Hypothalamus (tissue), 51 donors: Measurements from ENCODE around the gene SLC17A2.
"Not testable (repeated sequence)": the region's sequence is repeated elsewhere in the genome, so short reads cannot be mapped to it uniquely, and the experiment has no call there.

ENCODE experiments used
- DNase-seq, 51 donors: peaks; one replicate each; lab custom pipeline; 2025; lab: John Stamatoyannopoulos, UW

SLC17A2 gene

DNA sequence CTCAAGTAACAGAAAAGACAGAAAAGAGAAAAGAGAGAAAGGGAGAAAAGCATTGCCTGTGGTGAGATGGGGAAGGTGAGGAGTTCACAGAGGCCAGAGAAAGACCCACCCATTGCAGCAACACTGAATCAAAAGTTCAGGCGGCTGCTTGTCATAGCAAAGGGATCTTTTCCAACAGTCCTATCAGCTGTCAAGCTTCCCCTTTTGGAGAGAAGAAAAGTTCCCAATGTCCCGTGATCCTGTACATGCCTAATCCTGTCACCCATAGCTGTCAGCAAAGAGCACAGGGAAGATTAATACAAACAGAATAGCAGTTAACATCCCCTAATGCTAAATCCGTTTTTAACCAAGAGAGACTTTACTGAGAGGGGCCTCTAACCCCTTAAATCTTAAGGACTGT is 23.2 kb upstream of the SLC17A2 start:
- no peak for DNase-seq

DNA sequence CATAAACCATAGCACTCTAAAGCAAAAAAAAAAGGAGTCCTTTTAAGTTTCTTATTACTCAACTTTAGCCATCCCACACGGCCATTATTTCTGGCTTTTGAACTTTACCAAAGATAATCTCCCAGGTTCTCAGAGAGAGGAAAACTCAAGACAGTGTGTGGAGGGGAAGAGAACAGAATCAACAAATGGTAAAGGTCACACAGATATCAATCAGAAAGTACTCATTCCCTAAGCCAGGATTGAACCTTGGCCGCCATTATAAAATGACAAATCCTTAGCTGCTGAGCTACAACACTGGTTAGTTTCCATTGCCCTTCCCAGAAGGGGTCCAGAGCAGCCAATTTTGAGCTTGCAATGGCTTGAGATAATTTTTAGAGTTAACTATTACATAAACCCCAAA is 22.0 kb upstream of the SLC17A2 start:
- DNase-seq: no peak

DNA sequence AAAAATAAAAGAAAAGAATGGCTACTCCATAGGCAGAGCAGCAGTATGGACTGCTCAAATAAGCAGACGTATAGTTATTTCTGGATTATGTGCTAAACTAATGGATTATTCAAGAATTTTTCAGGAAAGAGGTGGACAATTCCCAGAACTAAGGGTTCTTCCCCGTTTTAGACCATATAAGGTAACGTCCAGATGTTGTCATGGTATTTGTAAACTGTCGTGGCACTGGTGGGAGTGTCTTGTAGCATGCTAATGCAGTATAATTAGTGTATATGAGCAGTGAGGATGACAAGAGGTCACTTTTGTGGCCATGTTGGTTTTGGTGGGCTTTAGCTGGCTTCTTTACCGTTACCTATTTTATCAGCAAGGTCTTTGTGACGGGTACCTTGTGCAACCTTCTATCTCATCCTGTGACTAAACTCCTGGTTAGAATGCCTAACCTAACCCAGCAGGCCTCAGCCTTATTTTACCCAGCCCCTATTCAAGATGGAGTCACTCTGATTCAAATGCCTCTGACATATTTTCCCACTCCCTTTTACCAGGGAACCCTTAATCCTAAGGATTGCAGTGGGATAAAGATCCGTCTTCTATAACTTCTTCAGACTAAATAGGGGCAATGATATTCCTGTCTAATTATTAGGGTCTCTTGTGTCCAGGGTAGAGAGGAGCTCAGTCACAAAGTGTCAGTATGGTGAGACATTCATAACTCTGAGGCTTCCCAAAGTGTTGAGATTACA is 21.0 kb upstream of the SLC17A2 start:
- DNase-seq: no peak

DNA sequence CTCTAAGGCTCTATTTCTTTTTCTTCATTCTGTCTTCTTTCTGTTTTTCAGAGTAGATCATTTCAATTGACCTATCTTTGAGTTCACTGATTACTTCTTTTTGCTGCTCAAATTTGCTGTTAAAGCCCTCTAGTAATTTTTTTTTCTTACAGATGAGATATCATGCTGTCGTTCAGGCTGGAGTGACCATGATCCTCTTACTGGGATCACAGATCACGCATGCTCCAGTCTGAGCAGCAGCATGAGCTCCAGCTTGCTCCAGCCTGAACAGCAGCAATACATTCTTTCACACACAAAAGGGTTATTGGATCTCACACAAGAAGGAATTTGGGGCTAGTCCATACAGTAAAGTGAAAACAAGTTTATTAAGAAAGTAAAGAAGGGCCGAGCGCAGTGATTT is 19.8 kb upstream of the SLC17A2 start:
- no peak for DNase-seq

DNA sequence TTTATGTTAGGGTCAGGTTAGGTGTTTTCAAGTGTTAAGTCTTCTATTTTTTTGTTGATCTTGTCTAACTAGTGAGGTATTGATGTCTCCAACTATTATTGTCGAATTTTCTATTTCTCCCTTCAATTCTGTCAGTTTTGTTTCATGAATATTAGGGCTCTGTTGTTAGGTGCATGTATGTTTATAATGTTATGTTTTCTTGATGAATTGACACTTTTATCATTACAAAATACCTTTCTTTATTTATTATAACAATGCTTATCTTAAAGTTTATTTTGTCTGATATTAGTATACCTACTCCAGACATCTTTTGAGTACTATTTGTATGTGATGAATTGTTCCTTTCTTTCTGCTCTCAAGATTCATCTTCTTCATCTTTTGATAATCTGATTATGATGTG is 19.2 kb upstream of the SLC17A2 start:
- DNase-seq: no peak

DNA sequence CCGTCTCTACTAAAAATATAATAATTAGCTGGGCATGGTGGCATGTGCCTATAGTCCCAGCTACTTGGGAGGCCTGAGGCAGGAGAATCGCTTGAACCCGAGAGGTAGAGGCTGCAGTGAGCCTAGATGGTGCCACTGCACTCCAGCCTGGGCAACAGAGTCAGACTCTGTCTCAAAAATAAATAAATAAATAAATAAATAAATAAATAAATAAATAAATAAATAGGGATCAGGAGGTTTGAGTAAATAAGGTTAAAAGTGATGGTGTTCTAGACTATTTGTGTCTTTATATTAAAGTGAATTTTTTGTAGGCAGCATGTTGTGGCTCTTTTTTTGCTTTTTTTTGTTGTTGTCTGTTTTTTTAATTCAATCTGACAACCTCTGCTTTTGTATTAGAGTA is 17.0 kb upstream of the SLC17A2 start:
- not testable (repeated sequence) for DNase-seq

DNA sequence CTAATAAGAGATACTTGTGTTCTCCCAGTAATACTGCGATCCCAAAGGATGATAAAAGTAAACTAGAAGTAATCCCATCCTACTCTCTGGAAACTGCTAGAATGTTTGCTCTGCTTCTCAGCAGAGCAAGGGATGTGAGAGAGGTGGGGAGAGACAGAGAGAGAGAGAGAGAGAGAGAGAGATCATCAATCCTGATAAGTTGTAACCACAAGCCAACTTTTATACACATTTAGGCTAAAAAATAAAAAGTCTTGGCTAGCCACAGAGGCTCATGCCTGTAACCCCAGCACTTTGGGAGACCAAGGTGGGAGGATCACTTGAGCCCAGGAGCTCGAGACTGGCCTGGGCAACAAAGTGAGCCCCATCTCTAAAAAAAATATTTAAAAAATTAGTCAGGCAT is 16.1 kb upstream of the SLC17A2 start:
- no peak for DNase-seq

DNA sequence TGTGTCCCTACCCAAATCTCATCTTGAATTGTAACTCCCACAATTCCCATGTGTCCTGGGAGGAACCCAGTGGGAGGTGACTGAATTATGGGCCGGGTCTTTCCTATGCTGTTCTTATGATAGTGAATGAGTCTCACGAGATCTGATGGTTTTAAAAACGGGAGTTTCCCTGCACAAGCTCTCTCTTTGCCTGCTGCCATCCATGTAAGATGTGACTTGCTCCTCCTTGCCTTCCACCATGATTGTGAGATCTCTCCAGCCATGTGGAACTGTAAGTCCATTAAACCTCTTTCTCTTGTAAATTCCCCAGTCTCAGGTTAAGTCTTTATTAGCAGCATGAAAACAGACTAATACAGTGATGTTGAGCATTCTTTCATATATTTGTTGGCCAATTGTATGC is 15.2 kb upstream of the SLC17A2 start:
- DNase-seq: not testable (repeated sequence)

DNA sequence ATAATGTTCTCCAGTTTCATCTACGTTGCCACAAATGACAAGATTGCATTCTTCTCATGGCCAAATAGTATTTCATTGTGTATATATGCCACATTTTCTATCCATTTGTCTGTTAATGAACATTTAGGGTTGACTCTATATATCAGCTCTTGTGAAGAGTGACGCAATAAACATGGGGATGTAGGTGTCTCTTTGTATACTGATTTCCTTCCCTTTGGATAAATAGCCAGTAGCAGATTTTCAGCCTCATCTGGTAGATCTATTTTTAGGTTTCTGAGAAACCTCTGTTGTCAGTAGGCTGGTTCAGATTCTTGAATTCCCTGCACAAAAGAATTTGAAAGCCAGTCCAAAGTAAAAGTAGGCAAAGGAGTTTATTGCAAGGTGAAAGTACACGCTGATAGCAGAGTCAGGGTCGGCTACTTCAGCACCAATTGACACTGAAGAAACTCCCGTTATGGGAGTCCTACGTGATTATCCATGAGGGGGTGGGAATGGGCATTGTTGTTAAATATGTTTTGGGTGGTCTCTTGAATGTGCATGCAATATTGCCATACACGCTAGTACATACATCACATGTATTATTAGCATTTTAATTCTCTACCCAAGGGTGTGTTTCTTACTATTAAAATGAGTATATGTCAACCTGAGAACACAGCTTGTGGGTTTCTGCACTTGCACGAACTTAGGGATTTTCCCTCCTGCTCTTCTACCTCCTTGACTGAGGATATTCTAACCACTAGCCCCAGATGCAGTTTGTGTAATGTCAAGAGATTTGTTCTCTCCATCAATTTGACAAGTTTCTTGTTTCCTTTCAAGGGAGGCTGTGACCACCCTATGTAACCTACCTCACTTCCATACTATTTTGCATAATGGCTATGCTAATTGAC is 14.4 kb upstream of the SLC17A2 start:
- DNase-seq: no peak

DNA sequence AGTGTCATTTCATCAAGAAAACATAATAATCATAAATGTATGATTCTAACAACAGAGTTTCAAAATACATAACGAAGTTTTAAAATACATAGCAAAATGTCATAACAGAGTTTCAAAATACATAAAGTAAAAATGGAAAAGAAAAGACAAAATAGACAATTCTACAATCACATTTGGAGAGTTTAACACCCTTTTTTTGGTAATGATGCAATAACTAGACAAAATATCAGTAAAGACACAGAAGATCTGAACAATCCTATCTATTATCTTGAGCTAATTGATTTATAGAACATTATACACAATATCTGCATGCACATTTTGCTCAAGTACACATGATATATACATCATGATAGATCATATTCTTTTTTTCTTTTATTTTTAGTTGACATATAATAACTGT is 13.4 kb upstream of the SLC17A2 start:
- no peak for DNase-seq

DNA sequence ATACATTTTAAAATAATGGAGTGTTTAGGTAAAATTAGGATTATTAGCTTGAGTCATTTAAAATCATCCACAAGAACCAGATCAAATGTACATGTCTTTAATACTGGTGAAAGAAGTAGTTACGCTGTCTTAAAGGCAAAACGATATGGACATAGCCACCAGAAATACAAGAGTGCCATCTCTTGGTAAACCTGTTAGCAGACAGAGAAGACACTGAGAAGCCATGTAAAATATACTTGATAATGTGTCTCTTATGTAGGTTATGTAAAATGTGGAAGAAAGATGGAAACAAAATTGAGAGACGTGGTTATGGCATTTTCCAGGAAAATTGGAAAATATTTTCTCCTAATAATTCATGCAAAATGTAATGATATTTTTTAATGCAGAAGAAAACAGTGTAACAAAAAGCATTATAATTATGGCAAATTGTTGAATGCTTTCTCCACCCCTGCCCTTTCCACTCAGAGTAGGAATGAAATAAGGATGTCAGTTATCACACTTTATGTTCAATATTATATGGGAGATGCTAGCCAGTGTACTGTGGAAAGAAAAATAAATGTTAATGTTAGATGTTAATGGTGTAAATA is 12.2 kb upstream of the SLC17A2 start:
- no peak for DNase-seq

DNA sequence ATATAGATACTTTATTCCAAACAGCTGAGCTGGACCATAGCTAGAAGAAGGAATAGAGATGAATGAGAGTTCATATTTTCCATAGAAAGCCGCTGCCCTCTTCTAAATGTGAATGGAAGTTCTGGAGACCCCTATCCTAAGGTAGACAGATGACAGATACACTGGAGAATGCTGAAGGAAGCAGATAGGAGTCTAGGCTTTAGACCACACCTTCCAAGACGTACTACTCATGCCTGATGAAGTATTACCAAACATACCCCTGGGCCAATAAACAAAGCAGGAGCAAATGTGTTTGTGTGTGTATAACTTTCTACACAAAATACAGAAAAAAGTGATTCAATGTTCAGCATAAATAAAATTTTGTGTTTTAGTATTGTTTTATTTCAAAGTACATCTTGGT is 9.1 kb upstream of the SLC17A2 start:
- no peak for DNase-seq

DNA sequence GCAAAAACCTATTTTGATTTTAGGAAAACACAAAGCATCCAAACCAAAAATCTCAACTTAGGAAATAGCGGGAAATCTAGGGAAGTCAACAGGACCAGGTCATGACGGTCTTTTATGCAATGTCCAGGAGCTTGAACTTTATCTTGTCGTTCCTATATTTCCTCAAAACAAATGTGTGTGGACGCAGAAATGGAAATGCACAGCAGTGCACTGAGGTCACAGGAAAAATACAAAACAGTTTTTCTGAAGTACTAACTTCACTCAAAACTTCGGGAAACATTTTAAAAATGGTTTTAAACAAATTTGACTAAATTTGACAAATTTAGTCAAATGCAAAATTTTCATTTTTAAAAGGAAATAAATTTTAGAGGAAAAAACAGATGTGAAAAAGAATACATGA is 5.5 kb upstream of the SLC17A2 start:
- no peak for DNase-seq

DNA sequence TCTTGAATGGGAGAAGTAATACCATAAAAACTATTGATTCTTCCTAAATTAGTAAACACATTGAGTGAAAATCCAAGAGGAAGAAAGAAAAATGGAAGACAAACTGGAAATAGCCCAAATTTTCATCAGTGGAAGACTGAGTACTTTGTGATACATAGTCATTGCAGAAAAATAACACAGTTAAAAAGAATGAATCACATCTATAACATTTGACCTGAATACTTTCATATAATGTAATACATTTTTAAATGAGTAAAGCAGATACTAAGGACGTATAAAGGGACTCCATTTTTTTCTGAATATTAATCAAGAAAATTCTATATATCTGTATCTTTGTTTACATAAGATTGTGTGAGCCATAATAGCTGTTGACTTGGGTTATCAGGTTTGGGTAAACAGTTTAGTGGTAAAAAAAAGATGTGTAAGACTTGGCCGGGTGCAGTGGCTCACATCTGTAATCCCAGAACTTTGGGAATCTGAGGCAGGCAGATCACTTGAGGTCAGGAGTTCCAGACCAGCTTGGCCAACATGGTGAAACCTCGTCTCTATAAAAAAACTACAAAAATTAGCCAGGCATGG is 4.3 kb upstream of the SLC17A2 start:
- DNase-seq: no peak

DNA sequence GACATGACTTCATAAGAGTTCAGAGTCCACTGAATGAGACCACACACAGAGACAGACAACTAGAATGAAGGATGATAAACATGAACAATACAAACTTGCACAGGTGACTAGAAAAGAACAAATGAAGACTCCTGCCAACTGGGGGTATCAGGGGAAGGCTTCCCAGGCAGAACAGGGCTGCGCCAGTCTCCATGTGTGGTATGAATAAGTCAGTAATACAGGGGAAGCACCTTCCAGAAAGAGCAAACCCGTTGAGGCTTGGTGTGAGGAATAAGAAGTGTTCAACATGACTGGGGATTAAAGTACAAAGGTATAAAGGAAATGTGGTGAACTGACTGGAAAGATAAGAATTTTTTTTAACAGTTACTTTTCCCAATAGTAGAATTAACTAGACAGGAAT is 3.7 kb upstream of the SLC17A2 start:
- no peak for DNase-seq

DNA sequence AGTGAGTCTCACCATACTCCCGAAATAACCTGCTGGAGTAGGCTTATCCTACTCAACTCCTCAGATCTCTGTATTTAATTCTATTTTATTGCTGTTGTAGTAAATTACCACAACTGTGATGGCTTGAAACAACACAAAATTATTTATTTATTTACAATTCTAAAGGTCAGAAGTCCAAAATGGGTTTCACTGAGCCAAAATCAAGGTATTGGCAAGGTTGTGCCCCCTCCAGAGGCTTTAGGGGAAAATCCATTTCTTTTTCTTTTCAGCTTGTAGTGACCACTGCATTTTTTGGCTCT is 869 bp upstream of the SLC17A2 start:
- no peak for DNase-seq

DNA sequence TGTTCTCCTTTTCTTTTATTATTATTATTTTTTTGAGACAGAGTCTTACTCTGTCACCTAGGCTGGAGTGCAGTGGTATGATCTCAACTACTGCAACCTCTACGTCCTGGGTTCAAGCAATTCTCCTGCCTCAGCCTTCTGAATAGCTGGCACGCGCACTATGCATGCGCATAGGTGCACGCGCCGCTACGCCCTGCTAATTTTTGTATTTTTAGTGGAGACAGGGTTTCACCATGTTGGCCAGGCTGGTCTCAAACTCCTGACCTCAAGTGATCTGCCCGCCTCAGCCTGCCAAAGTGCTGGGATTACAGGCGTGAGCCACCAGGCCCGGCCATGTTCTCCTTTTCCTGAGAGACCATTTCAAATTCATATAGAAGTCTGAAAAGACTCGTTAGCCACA is 706 bp downstream of the SLC17A2 start:
- not testable (repeated sequence) for DNase-seq

DNA sequence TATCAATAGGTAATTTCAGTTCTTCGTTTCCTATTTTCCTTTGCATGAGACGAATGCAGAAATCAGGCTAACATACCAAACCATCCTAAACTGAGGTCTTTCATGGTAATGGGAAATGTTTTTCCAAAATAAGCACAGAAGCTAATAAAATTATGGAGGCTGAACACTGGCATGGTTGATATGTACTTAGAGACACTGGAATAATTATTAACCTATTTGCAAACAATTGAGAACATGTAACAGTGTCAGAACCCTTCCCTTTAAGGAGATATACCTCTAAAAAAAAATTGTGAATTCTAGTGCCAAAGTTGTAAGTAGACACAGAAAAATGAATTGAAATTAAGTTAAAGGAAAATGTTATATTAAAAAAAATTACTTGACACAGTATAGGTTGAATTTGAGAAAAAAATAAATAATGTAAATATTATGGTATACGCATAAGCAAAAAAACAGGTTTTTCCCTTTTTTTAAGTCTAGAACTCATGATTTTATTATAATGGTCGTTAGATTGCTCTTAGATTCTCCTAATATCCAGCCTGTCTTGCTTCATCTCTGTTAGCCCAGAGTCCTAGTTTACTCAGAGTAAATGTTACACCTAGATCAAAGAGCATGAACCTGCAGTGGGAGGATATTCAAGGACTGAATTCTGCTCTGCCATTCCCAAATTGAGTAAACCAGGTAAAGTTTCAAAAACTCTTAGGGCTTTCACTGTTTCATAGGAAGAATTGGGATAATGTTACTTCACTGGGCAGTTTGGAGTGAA is 1.7 kb downstream of the SLC17A2 start:
- no peak for DNase-seq

DNA sequence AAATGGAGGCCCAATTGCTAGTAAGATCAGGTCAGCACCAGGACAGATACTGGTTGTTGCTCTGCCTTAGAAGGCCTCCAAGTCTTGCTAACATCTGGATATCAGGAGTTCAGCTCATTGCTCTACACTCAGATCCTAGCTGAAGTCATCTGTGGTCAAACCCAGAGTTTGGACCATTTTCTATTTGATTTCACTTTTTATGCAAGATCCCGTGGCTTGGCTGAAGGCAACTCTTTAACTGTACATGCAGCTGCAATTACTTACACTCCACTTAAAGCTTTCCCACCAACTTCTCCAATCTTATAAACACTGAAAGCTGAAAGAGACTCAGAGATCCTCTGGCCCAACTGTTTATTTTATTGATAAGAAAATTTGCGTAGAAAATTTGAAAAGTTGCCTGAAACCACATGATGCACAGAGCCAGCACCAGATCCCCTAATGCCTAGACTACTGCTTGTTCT is 2.7 kb downstream of the SLC17A2 start:
- DNase-seq: no peak

DNA sequence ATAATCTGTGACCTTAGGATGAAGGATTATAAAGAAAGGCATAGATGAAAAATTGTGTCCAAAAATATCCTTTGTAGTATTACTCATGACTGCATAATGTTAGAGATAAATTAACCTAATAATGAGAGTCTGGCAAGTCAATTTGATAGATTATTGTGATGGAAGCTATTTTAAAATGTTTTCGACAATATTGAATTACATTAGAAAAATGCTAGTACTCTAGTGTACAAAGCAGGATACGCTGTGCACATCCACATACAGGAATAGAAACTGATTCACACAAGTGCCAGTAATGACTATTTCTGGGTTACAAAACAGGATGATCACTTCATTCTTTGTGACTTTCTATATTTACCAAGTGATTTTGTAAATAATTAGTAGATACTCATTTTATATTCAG is 3.3 kb downstream of the SLC17A2 start:
- DNase-seq: no peak

DNA sequence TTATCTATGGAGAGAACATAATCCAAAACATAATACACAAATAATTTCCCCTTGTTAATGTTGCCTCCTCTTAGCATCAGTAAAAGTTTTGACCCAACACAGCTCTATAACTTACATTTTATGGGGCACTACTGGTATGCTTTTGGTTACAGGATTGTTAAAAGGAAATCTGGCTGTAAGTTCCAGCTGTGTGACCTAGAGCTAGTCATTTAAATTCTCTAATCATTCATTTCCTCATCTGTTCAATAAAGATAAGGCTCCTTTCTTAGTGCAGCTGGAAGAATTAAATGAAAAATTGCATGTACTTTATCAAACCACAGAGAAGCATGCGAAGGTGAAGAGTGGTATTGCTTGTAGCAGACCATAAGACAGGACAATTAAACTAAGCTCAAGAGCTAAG is 4.6 kb downstream of the SLC17A2 start:
- DNase-seq: no peak
